Purkinje cell (primary cell): ENCODE measurements around the gene KLF1. TPM values are rescaled to one million over a fixed set of nuclear protein-coding genes. Genes with fewer than 3 reads are reported as not detected.

ENCODE experiments used
- polyA plus RNA-seq: library from polyadenylated mRNA; unstranded; fragments of >200 nt; fragmentation: Nextera tagmentation; gene quantifications from 2 replicates; pipeline ENCODE4 v1.2.1, GENCODE V29; 2014

The KLF1 gene
- polyA plus RNA-seq, result not detected in 2 replicates

GRCh38 chr19:12886969-12887747, at the start of gene KLF1:
Gene KLF1, minus strand, starts transcription at chr19:12887201. Its CDS starts 61 bp downstream, at chr19:12887140.

GRCh38 chr19:12933287-12934072, 46.5 kb upstream of the KLF1 start, which contains the start of gene FARSA:
Gene FARSA, minus strand, starts transcription at chr19:12933711. Its CDS starts 15 bp downstream, at chr19:12933696.

GRCh38 chr19:12890787-12891552, 4.0 kb upstream of the KLF1 start, which contains the start of gene GCDH:
Gene GCDH, plus strand, starts transcription at chr19:12891160. Its CDS starts 145 bp downstream, at chr19:12891305.

GRCh38 chr19:12881172-12881808, 5.7 kb downstream of the KLF1 start, which contains the start of gene DNASE2:
Gene DNASE2, minus strand, starts transcription at chr19:12881449. Its CDS starts 74 bp downstream, at chr19:12881375.

GRCh38 chr19:12838182-12838885, 48.7 kb downstream of the KLF1 start, which contains the start of gene MAST1:
Gene MAST1, plus strand, starts transcription at chr19:12838515. Its CDS starts 58 bp downstream, at chr19:12838573.

GRCh38 chr19:12834566-12834943, 52.4 kb downstream of the KLF1 start, which contains the start of gene RTBDN:
Gene RTBDN, minus strand, starts transcription at chr19:12834579. Its CDS starts 4,600 bp downstream, at chr19:12829979.

Other genes starting within 250 kb of the KLF1 start
- gene MAN2B1, start 220.5 kb downstream of the KLF1 start, polyA plus RNA-seq, result 2.5 TPM in 1 of 2 replicates, not detected in the other
- gene WDR83, start 220.4 kb downstream of the KLF1 start, polyA plus RNA-seq, result 15.0 and 22.2 TPM in 2 replicates
- gene DHPS, start 205.3 kb downstream of the KLF1 start, polyA plus RNA-seq, result 54.0 and 71.6 TPM in 2 replicates
- not detected in 2 replicates for gene GNG14, start 199.2 kb downstream of the KLF1 start, polyA plus RNA-seq
- 0.31 and 0.50 TPM in 2 replicates for gene FBXW9, start 190.6 kb downstream of the KLF1 start, polyA plus RNA-seq
- 31.5 and 39.0 TPM in 2 replicates for gene TNPO2, start 163.3 kb downstream of the KLF1 start, polyA plus RNA-seq
- 64.1 and 73.9 TPM in 2 replicates for gene TRIR, start 152.5 kb downstream of the KLF1 start, polyA plus RNA-seq
- gene GET3, start 149.7 kb downstream of the KLF1 start, polyA plus RNA-seq, result 20.2 and 38.0 TPM in 2 replicates
- not detected in 2 replicates for gene BEST2, start 135.4 kb downstream of the KLF1 start, polyA plus RNA-seq
- 16.2 and 27.2 TPM in 2 replicates for gene HOOK2, start 111.6 kb downstream of the KLF1 start, polyA plus RNA-seq
- 1.1 TPM in 1 of 2 replicates, not detected in the other for gene JUNB, start 95.7 kb downstream of the KLF1 start, polyA plus RNA-seq
- gene PRDX2, start 85.4 kb downstream of the KLF1 start, polyA plus RNA-seq, result 1,541 and 1,786 TPM in 2 replicates
- 3.0 TPM in 1 of 2 replicates, not detected in the other for gene THSD8, start 85.1 kb downstream of the KLF1 start, polyA plus RNA-seq
- gene RNASEH2A, start 80.6 kb downstream of the KLF1 start, polyA plus RNA-seq, result 0.42 and 6.5 TPM in 2 replicates
- 8.2 TPM in 1 of 2 replicates, not detected in the other for gene RTBDN, start 52.6 kb downstream of the KLF1 start, polyA plus RNA-seq
- gene MAST1, start 48.7 kb downstream of the KLF1 start, polyA plus RNA-seq, result 2.5 and 5.0 TPM in 2 replicates
- gene DNASE2, start 5.8 kb downstream of the KLF1 start, polyA plus RNA-seq, result 1.5 and 2.8 TPM in 2 replicates
- gene GCDH, start 4.0 kb upstream of the KLF1 start, polyA plus RNA-seq, result 7.2 and 8.1 TPM in 2 replicates
- not detected in 2 replicates for gene SYCE2, start 32.1 kb upstream of the KLF1 start, polyA plus RNA-seq
- 39.0 and 40.7 TPM in 2 replicates for gene FARSA, start 46.5 kb upstream of the KLF1 start, polyA plus RNA-seq
- 1,157 and 1,633 TPM in 2 replicates for gene CALR, start 51.4 kb upstream of the KLF1 start, polyA plus RNA-seq
- 35.9 and 39.6 TPM in 2 replicates for gene RAD23A, start 58.7 kb upstream of the KLF1 start, polyA plus RNA-seq
- gene GADD45GIP1, start 70.0 kb upstream of the KLF1 start, polyA plus RNA-seq, result 11.9 and 15.4 TPM in 2 replicates
- gene DAND5, start 82.4 kb upstream of the KLF1 start, polyA plus RNA-seq, result not detected in 2 replicates
- gene NFIX, start 108.3 kb upstream of the KLF1 start, polyA plus RNA-seq, result 2.0 and 4.5 TPM in 2 replicates
- gene LYL1, start 215.7 kb upstream of the KLF1 start, polyA plus RNA-seq, result not detected in 2 replicates
- 1.7 and 3.5 TPM in 2 replicates for gene TRMT1, start 229.5 kb upstream of the KLF1 start, polyA plus RNA-seq
- gene NACC1, start 231.1 kb upstream of the KLF1 start, polyA plus RNA-seq, result 0.10 and 0.63 TPM in 2 replicates